Measurements from ENCODE around the gene CSE1L.
A peak's percentile ranks its signal among the peaks of the same experiment; 100 is the strongest.
"Not testable (repeated sequence)": the region's sequence is repeated elsewhere in the genome, so short reads cannot be mapped to it uniquely, and the experiment has no call there.

CSE1L gene, protein sequence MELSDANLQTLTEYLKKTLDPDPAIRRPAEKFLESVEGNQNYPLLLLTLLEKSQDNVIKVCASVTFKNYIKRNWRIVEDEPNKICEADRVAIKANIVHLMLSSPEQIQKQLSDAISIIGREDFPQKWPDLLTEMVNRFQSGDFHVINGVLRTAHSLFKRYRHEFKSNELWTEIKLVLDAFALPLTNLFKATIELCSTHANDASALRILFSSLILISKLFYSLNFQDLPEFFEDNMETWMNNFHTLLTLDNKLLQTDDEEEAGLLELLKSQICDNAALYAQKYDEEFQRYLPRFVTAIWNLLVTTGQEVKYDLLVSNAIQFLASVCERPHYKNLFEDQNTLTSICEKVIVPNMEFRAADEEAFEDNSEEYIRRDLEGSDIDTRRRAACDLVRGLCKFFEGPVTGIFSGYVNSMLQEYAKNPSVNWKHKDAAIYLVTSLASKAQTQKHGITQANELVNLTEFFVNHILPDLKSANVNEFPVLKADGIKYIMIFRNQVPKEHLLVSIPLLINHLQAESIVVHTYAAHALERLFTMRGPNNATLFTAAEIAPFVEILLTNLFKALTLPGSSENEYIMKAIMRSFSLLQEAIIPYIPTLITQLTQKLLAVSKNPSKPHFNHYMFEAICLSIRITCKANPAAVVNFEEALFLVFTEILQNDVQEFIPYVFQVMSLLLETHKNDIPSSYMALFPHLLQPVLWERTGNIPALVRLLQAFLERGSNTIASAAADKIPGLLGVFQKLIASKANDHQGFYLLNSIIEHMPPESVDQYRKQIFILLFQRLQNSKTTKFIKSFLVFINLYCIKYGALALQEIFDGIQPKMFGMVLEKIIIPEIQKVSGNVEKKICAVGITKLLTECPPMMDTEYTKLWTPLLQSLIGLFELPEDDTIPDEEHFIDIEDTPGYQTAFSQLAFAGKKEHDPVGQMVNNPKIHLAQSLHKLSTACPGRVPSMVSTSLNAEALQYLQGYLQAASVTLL

DNA sequence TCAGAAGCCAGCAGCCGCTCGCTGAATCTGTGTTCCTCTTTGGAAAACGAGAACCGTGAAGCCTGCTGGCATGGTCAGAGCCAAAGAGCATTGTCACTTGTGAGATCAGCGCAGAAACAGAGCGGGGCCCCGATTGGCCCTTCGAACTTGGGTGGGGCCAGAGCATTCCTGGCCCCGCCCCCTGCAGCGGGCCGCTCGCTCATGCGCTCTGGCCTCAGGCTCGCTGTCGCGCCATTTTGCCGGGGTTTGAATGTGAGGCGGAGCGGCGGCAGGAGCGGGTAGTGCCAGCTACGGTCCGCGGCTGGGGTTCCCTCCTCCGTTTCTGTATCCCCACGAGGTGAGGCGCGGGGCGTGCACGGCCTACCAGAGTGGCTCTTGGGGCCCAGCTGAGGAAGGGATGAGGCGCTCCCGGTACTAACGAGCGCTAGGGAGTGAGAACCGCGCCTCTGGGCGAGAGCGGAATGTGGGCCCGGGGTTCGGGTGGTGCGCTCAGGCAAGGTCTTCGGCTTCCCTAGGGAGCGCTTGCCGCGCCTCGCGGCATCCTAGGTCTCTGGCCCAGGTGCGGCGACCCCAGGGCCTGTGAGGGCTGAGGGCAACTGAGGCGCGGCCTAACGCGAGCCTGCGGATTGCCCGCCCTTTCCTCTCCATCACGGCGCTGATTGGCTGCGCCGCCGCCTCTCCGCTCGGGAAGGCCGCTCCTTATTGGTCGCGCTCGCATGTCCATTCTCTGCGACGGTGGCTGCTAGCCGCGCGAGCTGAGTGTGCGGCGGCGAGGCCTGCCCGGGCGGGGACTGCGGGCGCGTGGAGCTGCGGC, at the start of gene CSE1L:
Gene CSE1L, plus strand, starts transcription at position 226 of the 814 bp plus-strand sequence. CDS start 12,152 bp downstream, outside the sequence.
- DNase-seq (ENCODE audit: low spot score), result peak; percentile 92

DNA sequence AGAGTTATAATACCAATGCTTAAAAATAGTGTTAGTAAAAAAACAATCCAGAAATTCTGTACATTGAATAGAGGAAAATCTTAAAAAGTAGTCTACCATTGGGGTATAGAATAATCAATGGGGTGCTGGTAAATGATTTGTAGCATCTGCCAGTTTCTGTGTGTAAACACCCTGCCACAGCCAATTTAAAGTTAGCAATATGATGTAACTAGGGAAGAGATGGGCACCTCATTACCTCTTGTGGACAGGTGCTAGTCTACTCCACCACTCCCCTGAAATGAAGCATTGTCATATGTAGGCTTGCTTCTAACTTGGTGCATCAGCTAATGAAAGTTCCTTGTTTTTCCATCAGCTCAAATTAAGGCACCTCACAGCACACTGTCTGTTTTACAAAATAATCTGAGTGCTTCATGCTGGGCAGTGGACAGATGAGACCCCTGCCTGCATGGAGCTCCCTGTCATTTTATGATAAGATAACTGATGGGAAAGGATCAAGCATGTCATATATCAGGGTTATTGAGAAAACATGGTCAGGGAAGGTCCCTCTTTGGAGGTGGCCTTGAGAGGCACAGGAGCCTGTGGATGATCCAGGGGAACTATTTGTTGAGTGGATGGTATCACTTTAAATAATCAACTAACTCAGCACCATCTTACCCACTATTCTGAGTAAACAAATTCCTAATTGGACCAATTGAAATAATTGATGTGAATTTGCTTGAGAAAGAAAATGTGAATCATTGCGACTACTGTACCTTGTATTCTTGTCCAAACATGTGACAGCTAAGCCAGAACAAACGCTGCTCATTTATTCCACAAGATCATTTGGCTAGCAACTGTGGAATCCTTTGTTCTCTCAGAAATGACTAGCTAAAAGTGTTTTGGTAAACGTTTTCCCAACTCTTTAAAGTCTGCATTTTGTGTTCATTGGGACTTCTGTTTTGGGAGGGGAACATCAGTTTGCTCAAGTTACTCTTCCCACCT, 45.9 kb upstream of the CSE1L start:
- no peak for DNase-seq (ENCODE audit: low spot score)

DNA sequence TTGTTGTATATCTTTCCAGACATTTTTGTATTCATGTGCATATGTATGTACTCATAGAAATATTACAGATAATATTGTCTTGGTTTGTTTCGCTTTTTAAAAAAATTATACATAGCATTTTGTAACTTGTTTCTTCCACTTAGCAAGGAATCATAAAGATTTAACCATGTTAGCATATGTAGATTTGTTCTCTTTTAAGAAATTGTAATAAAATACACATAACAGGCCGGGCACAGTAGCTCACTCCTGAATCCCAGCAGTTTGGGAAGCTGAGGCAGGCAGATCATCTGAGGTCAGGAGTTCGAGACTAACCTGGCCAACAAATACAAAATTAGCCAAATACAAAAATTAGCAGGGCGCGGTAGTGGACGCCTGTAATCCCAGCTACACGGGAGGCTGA, 44.4 kb upstream of the CSE1L start:
- DNase-seq (ENCODE audit: low spot score), result no peak

DNA sequence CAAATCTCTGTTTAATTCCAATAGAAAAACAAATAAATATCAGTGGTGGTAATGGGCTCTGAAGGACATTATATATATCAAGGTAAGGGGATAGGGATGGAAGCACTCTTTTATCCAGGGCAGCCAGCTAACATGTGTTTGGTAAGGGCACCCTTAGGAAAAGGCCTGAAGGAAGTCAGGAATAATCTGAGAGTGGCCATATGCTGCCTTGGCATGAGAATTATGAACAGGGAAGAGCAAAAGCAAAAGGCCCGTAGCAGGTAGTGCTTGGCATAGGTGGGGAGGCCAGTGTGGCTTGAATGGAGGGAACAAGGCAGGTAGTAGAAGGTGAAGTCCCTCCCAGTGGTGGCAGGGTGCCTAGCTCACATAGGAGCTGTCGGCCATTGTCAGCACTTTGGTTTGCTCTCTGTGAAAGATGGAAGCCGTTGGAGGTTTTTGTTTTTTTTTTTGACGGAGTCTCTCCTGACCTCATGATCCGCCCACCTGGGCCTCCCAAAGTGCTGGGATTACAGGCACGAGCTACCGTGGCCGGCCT, 39.6 kb upstream of the CSE1L start:
- no peak for DNase-seq (ENCODE audit: low spot score)

DNA sequence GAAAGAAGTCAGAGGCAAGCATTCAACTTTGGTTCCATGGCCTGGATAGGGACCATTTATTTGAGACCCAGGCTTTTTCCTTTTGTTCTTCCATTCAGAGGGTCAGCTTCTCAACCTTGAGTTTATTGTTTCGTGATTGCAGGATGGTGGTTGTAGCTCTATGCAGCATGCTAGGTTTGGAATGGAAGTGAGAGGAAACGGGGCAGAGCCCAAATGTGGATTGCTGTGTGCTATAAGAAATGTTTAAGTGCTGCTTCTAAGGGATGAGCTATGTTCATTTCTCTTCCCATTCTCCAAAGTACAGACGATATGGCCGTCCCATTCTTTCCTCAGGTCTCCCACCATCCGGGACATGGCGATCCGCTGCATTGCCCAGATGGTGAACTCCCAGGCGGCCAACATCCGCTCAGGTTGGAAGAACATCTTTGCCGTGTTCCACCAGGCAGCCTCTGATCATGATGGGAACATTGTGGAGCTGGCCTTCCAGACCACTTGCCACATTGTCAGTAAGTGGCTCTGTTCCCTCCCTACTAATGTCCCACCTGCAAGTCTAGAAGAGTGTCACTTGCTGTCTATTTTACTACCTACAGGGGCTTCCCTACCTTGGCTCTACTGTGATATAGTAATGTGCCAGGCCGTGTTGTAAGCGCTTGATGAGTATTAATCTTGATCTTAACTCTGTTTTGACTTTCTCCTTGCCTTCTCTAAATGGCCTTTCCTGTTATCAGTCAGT, 36.0 kb upstream of the CSE1L start:
- DNase-seq (ENCODE audit: low spot score), result no peak

DNA sequence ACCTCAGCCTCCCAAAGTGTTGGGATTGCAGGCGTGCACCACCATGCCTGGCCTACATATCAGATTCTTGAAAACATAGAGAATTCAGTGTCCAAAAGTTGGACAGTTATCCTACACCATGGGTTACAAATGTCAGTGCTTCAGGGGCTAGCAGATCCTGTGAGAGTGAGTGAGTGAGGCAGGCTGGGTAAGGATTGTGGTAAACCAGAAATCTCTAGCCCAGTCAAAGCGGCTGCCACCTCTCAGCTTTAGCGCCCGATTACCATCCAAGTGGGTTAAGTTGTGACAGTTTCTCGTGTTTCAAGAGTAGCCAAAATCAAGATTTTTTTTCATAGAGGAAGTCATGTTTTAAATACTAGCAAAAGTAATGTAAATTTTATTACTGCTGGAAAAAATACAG, 21.9 kb upstream of the CSE1L start:
- no peak for DNase-seq (ENCODE audit: low spot score)

DNA sequence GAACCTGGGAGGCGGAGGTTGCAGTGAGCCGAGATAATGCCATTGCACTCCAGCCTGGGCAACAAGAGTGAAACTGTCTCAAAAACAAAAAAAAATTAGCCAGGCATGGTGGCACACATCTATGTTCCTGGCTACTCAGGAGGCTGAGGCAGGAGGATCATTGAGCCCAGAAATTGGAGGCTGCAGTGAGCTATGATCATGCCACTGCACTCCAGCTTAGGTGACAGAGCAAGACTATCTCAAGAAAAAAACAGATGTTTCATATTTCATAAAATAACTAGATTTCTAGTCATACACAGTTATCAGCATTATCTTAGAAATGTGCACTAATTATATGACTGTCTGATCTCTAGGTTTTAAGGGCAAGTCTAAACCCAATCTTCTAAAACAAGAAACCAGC, 17.9 kb upstream of the CSE1L start:
- not testable (repeated sequence) for DNase-seq (ENCODE audit: low spot score)

DNA sequence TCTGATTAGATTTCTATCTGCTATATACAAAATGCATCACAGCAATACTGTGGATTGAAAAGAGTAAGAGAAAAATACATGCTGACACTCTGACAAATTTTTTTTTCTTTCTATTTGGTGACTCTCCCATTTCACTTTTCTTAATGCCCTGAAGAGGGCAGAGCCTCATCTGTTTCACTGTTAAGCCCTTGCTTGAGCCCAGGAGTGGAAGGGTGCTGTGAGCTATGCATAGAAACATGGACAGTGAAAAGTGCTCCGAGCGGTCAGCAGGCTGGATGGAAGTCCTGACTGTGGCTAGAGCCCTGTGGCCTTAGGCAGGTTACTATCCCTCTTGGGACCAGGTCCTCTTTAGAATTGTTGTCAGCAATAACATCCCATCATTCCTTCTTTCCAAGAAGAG, 17.4 kb upstream of the CSE1L start:
- no peak for DNase-seq (ENCODE audit: low spot score)

DNA sequence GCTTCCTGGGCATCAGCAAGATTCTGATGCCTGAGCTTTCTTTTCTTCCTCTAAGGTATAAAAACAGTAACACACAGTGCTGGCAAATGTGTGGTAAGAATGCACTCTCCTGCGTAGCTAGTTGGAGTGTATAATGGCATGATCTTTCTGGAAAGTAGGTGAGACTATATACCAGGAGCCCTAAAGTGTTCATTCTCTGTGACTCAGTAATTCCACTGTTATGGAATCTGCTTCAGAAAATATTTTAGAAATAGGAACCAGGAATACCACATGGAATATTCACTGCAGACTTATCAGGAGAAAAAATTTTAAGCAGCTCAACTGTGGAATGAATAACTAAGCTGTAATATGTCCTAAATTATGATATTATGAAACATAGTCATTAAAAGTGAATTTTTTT, 16.9 kb upstream of the CSE1L start:
- DNase-seq (ENCODE audit: low spot score), result no peak

DNA sequence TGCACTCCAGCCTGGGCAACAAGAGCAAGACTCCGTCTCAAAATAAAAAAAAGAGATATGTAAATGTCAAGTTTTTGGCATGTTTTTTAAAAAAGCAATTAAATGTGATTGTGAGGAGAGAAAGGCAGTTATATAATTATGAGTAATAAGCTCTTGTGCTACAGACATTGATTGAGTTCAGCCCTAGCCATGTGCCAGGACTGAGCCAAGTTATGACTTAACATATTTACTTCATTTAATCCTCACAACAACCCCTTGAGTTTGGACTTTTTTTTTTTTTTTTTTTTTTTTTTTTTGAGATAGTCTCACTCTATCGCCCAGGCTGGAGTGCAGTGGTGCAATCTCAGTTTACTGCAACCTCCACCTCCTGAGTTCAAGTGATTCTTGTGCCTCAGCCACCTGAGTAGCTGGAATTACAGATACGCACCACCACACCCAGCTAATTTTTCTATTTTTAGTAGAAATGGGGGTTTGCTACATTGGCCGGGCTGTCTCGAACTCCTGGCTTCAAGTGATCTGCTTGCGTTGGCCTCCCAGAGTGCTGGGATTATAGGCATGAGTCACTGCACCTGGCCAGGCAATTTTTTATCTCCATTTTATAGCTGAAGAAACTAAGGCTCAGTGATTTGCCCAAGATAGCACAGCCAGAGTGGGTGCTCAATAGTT, 15.0 kb upstream of the CSE1L start:
- DNase-seq (ENCODE audit: low spot score), result no peak

DNA sequence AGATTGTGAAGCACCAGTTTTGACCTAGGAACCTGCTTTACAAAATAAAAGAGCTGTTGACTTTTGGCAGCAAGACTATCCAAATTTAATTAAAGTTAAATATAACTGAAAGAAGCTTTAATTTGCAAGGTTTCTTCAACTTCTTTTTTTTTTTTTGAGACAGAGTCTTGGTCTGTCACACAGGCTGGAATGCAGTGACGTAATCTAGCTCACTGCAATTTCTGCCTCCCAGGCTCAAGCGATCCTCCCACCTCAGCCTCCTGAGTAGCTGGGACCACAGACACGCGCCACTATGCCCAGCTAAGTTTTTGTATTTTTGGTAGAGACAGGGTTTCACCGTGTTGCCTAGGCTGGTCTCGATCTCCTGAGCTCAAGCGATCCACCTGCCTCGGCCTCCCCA, 13.7 kb upstream of the CSE1L start:
- no peak for DNase-seq (ENCODE audit: low spot score)

DNA sequence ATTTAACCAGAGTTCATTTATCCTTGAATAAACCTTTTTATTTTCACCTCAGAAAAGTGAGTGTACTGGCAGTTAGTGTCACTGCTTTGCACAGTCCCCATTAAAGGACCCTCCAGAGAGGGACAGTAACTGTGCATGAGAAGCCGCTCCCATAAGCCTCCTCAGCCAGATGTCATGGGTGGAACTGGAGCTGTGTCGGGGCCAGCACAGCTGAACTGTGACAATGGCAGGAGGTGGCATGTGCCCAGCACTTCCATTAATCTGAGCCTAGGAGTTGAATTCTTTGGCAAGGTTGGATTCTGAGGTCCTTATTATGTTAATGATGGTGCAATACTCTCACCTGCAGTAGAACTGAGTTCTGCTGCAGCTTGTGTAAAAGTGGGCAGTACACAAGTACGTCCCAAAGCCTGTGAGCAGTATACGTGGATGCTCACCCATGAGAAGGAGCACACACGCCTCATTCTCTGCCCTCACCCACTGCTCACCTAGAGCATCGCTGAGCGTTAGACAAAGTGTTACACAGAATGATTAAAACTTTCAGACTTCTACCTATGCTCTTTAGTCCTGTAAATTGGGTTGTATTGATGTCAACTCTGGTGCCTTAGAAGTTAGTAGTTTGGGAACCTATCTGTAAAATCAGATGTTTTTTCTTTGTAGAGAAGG, 11.9 kb upstream of the CSE1L start:
- no peak for DNase-seq (ENCODE audit: low spot score)

DNA sequence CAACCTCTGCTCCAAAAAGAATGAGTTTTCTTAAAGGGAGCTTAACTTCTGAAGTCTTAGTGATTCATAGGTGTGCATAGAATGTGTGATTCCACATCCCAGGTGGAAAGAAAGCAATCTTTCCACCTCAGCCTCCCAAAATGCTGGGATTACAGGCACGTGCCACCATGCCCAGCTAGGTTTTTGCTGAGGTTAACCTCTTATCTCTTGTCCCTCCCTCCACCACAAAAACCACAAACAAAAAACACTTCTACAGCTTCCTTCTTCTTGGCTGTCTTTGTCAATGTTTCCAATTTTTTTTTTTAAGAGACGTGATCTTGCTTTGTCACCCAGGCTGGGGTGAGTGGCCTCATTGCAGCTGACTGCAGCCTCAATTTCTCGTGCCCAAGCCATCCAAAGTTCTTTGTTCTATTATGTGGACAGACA, 8.1 kb upstream of the CSE1L start:
- peak; percentile 30 for DNase-seq (ENCODE audit: low spot score)

DNA sequence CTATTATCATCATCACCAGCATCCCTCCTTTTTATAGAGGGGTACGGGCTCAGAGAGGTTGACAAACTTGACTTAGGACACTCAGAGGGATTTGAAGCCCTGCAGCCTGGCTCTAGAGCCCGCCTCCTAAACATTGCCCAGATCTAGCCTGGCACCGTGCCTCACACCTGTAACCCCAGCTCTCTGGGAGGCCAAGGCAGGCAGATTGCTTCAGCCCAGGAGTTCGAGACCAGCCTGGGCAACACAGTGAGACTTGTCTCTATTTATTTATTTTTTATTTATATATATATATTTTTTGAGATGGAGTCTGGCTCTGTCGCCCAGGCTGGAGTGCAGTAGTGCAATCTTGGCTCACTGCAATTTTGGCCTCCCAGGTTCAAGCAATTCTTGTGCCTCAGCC, 6.3 kb upstream of the CSE1L start:
- no peak for DNase-seq (ENCODE audit: low spot score)

DNA sequence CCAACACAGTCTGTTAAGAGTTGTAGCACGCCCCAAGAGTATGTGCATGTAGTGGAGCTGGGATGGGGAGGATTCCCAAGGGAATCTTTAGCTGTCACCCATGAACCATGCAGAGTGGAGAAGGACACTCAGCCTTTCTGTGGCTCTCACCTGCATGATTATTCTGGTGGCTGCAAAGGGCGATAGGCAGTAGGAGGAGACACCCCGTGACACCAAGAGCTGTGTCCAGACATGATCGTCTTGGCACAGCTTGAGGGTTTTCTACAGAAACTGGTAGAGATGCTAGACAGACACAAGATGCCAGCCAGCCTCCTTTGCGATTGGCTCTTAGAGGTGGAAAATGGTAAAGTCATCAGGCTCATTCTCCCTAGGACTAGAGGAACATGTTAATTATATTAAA, 3.1 kb upstream of the CSE1L start:
- DNase-seq (ENCODE audit: low spot score), result no peak

DNA sequence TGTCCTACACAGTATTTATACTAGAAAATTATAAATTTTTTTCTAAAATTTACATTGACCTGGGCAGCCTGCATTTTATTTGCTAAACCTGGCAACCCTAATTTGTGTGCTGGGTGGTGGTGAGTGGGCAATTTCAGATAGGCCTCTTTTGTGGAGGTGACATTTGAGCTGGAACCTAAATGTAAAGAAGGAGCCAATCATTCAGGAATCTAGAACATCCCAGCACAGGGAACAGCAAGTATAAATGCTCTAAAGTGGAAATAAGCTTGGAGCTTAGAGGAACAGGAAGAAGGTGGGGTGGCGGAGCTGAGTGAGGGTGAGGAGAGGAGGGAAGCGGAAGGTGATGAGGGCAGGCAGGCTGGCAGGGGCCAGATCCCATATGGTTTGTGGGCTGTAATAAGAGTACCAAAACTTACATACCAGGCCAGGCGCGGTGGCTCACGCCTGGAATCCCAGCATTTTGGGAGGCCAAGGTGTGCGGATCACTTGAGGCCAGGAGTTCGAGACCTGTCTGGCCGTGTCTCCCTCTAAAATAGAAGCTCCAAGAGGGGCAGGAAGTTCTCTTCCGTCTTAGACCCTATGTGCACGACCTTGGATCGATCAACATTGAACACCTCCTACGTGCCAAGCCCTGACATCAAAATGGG, 549 bp upstream of the CSE1L start:
- peak; percentile 11 for DNase-seq (ENCODE audit: low spot score)

DNA sequence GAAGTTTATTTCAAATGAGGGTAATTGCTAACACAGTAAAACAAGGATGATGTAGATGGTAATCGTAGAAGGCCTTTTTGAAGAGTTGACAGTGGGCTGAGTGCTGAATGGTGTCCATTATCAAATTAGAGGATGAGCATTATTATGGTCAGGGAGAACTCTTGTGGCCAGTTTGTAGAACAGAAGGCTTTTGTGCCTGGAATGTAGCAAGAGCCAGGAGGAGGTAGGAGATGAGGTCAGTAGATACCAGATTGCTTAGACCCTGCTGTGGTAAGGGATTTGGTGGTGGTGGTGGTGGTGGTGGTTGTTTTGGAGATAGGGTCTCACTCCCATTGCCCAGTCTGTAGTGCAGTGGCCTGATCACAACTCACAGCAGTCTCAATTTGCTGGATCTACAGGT, 6.2 kb downstream of the CSE1L start:
- DNase-seq (ENCODE audit: low spot score), result no peak

DNA sequence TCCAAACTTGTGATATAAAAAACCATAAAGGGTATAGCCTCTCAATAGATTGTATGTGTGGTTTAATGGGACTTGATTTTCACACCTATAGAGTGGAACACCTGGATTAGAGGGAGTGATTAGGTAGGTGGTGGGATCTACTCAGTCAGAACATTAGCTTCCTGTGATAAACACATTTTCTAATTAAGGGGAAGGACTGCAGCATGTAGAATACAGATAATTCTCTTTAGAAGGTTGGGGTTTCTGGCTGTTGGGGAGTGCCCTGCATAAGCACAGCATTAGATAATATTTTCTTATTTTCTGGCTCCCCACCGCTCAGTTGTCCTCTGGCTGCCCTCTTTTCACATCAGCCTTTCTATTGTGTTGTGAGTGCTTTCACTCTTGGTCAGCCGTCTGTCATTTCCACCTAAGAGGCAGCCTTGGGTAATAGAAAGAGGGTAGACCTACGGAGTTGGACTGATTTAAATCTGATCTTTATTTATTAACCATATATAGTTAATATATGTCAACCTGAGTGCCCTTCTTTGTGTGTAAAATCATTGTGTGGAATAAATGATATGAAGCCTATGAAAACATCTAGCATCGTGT, 8.0 kb downstream of the CSE1L start:
- no peak for DNase-seq (ENCODE audit: low spot score)

Data from CD4-positive, alpha-beta T cell treated with Interleukin-6 at 100 ng/mL for 8 hours (primary cell).